ENCODE results near the gene ZNFX1.

The ZNFX1 gene

DNA sequence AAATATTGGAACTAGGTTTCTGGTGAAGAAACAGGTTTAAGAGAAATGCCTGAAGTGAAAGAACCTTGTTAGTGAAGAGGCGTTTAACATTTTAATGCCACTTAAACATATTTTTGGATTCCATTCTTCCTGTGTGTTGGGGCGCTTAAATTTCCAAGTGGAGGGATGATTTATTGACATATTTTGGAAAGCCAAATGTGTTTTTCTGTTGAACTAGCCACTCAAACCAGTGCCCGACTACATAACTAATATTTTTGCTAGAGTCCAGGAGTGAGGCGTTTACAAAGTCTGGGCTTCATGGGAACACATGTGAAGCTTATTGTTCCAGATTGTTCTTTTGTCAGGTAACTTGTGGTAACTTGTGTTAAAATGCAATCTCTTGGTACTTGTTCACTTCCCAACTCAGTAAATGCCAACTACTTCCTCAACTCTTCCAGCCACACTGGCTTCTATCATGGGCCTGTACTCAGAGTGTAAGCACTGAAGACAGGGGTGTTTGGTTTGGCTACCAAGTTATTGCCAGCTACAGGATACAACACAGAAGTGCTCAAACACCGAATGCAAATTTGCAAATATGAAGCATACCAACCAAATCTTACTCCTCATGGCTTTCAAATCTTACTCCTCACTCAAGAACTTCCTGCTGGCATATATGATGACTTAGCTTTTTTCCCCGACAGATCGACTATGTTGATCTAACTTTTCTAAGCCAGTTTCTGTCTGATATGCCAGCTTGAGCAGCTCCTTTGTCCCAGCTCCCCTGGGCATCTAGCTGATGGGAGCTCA, 2.0 kb upstream of the ZNFX1 start:
- Histone ChIP-seq H3K4me1 (ENCODE audit: control insufficient read depth, insufficient read depth, low read length, poor library complexity, severe bottlenecking) (peaks cover 10% of the 10 kb centered on the region), H3K36me3 (ENCODE audit: control insufficient read depth, insufficient read depth, low read length) (peaks cover 51% of the 10 kb centered on the region), H3K9me3 (ENCODE audit: control insufficient read depth, low read length) (peaks cover 37% of the 10 kb centered on the region), H3K4me3 (ENCODE audit: insufficient read depth, low read depth, low read length, poor library complexity, severe bottlenecking) (peak overlapping the region; percentile 94), H3K27me3 (replicated peaks; ENCODE audit: control insufficient read depth, insufficient read depth, low read length, poor library complexity, severe bottlenecking) (no peaks in the 10 kb centered on the region), H3K27ac (ENCODE audit: insufficient read depth, low read length, poor library complexity, severe bottlenecking) (peak overlapping the region; percentile 93)
- no peak for DNase-seq

- Histone ChIP-seq H3K9me3 (ENCODE audit: control insufficient read depth, low read length) (peaks cover 36% of the 10 kb centered on the region), H3K4me1 (ENCODE audit: control insufficient read depth, insufficient read depth, low read length, poor library complexity, severe bottlenecking) (peaks cover 10% of the 10 kb centered on the region), H3K36me3 (ENCODE audit: control insufficient read depth, insufficient read depth, low read length) (peaks cover 43% of the 10 kb centered on the region), H3K27me3 (replicated peaks; ENCODE audit: control insufficient read depth, insufficient read depth, low read length, poor library complexity, severe bottlenecking) (no peaks in the 10 kb centered on the region), H3K4me3 (ENCODE audit: insufficient read depth, low read depth, low read length, poor library complexity, severe bottlenecking) (peak overlapping the region; percentile 94), H3K27ac (ENCODE audit: insufficient read depth, low read length, poor library complexity, severe bottlenecking) (peak overlapping the region; percentile 93)
- DNase-seq, result peak in 1 of 3 donors; percentile 7
These were observed 1.2 kb upstream of the ZNFX1 start for GRCh38 chr20:49278818-49279676.

DNA sequence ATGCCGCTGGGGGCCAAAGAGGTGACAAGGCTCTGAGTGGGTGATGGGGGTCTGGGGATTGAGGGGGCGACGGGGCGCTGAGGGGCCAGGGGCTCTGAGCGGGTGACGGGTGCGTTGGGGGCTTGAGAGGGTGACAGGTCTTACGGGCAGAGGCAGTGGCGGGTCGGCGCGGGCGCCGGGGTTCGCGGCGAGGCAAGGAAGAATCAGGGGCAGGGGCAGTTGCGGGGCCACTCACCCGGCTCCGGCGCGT, 146 bp downstream of the ZNFX1 start:
- Histone ChIP-seq H3K4me1 (ENCODE audit: control insufficient read depth, insufficient read depth, low read length, poor library complexity, severe bottlenecking) (peaks cover 15% of the 10 kb centered on the region), H3K27me3 (replicated peaks; ENCODE audit: control insufficient read depth, insufficient read depth, low read length, poor library complexity, severe bottlenecking) (no peaks in the 10 kb centered on the region), H3K36me3 (ENCODE audit: control insufficient read depth, insufficient read depth, low read length) (peaks cover 42% of the 10 kb centered on the region), H3K4me3 (ENCODE audit: insufficient read depth, low read depth, low read length, poor library complexity, severe bottlenecking) (peak overlapping the region; percentile 94), H3K27ac (ENCODE audit: insufficient read depth, low read length, poor library complexity, severe bottlenecking) (peak overlapping the region; percentile 93), H3K9me3 (ENCODE audit: control insufficient read depth, low read length) (peaks cover 30% of the 10 kb centered on the region)
- DNase-seq, result no peak

DNA sequence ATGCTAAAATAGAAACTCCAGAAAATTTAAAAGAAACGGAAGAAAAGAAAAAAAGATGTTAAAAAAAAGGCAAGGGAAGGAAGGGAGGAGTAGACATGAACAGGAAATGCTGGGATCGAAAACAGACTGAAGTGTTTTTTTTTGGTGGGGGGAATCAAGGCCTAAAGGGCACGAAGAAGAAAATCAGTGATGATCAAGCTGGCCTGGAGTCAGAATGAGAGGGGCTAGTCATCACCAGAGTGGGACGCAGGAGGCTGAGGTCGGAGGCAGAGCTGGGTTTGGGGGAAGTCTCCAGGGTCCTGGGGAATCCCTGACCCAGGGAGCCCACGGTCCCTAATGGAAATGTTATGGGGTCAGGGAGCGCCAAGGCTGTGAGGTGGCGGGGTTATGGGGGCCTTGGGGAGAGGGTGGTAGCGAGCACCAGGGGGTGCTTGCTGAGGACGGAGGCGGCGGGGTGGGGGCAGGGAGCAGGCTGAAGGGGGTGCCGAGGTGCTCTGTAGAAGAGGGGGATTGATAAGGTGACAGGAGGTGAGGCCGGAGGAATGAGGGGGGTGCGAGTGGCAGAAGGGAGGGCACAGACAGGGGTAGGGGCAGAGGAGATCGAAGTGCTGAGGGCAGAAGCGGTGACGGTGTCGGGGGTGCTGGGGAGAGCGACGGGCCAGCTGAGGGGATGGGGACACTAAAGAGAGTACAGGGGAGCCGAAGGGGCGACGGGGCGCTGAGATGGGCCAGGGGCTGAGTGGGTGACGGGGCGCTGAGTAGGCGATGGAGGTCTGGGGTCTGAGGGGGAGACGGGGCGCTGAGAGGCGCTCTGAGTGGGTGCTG, 684 bp downstream of the ZNFX1 start:
- DNase-seq, result peak in 2 of 3 donors; percentile 8 to 11
- Histone ChIP-seq H3K27me3 (replicated peaks; ENCODE audit: control insufficient read depth, insufficient read depth, low read length, poor library complexity, severe bottlenecking) (no peaks in the 10 kb centered on the region), H3K27ac (ENCODE audit: insufficient read depth, low read length, poor library complexity, severe bottlenecking) (peak overlapping the region; percentile 93), H3K4me3 (ENCODE audit: insufficient read depth, low read depth, low read length, poor library complexity, severe bottlenecking) (peak overlapping the region; percentile 94), H3K9me3 (ENCODE audit: control insufficient read depth, low read length) (peaks cover 24% of the 10 kb centered on the region), H3K4me1 (ENCODE audit: control insufficient read depth, insufficient read depth, low read length, poor library complexity, severe bottlenecking) (peaks cover 15% of the 10 kb centered on the region), H3K36me3 (ENCODE audit: control insufficient read depth, insufficient read depth, low read length) (peaks cover 42% of the 10 kb centered on the region)

- Histone ChIP-seq H3K4me3 (ENCODE audit: insufficient read depth, low read depth, low read length, poor library complexity, severe bottlenecking) (peak overlapping the region; percentile 94), H3K9me3 (ENCODE audit: control insufficient read depth, low read length) (peaks cover 16% of the 10 kb centered on the region), H3K4me1 (ENCODE audit: control insufficient read depth, insufficient read depth, low read length, poor library complexity, severe bottlenecking) (peaks cover 19% of the 10 kb centered on the region), H3K27ac (ENCODE audit: insufficient read depth, low read length, poor library complexity, severe bottlenecking) (peak overlapping the region; percentile 93), H3K27me3 (replicated peaks; ENCODE audit: control insufficient read depth, insufficient read depth, low read length, poor library complexity, severe bottlenecking) (no peaks in the 10 kb centered on the region), H3K36me3 (ENCODE audit: control insufficient read depth, insufficient read depth, low read length) (peaks cover 39% of the 10 kb centered on the region)
- peak; percentile 26 to 38 (median 32) for DNase-seq
These were observed 1.5 kb downstream of the ZNFX1 start for GRCh38 chr20:49276161-49276960.

- Histone ChIP-seq H3K4me1 (ENCODE audit: control insufficient read depth, insufficient read depth, low read length, poor library complexity, severe bottlenecking) (peaks cover 23% of the 10 kb centered on the region), H3K9me3 (ENCODE audit: control insufficient read depth, low read length) (peaks cover 9% of the 10 kb centered on the region), H3K36me3 (ENCODE audit: control insufficient read depth, insufficient read depth, low read length) (peaks cover 39% of the 10 kb centered on the region), H3K4me3 (ENCODE audit: insufficient read depth, low read depth, low read length, poor library complexity, severe bottlenecking) (peak overlapping the region; percentile 94), H3K27me3 (replicated peaks; ENCODE audit: control insufficient read depth, insufficient read depth, low read length, poor library complexity, severe bottlenecking) (no peaks in the 10 kb centered on the region), H3K27ac (ENCODE audit: insufficient read depth, low read length, poor library complexity, severe bottlenecking) (peak overlapping the region; percentile 93)
- no peak for DNase-seq
These were observed 2.2 kb downstream of the ZNFX1 start for GRCh38 chr20:49275636-49276035.

DNA sequence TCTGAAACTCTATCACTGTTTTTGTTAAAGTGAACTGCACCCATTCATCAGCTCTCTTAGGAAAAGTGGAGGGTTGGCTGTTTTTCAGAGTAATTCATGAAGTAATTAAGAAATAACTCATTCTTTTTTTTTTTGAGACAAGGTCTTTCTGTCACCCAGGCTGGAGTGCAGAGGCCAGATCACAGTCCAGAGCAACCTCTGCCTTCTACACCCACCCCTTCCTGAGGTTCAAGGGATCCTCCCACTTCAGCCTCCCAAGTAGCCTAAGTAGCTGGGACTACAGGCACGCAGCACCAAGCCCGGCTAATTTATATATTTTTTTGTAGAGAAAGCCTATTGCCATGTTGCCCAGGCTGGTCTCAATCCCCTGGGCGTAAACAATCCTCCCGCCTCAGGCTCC, 2.6 kb downstream of the ZNFX1 start:
- no peak overlapping the region for H3K4me3 ChIP-seq (ENCODE audit: insufficient read depth, low read depth, low read length, poor library complexity, severe bottlenecking)
- peaks cover 39% of the 10 kb centered on the region for H3K36me3 ChIP-seq (ENCODE audit: control insufficient read depth, insufficient read depth, low read length)

GRCh38 chr20:49273696-49274277, 4.1 kb downstream of the ZNFX1 start:
- H3K36me3 ChIP-seq (ENCODE audit: control insufficient read depth, insufficient read depth, low read length), result peaks cover 47% of the 10 kb centered on the region

More for the DNA sequence above, 2.6 kb downstream of the ZNFX1 start:
- peak overlapping the region; percentile 93 for H3K27ac ChIP-seq (ENCODE audit: insufficient read depth, low read length, poor library complexity, severe bottlenecking)
- H3K27me3 ChIP-seq (replicated peaks; ENCODE audit: control insufficient read depth, insufficient read depth, low read length, poor library complexity, severe bottlenecking), result no peaks in the 10 kb centered on the region
- peaks cover 24% of the 10 kb centered on the region for H3K4me1 ChIP-seq (ENCODE audit: control insufficient read depth, insufficient read depth, low read length, poor library complexity, severe bottlenecking)
- H3K9me3 ChIP-seq (ENCODE audit: control insufficient read depth, low read length), result peaks cover 5% of the 10 kb centered on the region
- DNase-seq, result no peak

GRCh38 chr20:49272654-49273053, 5.2 kb downstream of the ZNFX1 start:
- Histone ChIP-seq H3K27ac (ENCODE audit: insufficient read depth, low read length, poor library complexity, severe bottlenecking) (no peak overlapping the region), H3K27me3 (replicated peaks; ENCODE audit: control insufficient read depth, insufficient read depth, low read length, poor library complexity, severe bottlenecking) (no peaks in the 10 kb centered on the region), H3K36me3 (ENCODE audit: control insufficient read depth, insufficient read depth, low read length) (peaks cover 49% of the 10 kb centered on the region), H3K9me3 (ENCODE audit: control insufficient read depth, low read length) (no peaks in the 10 kb centered on the region), H3K4me3 (ENCODE audit: insufficient read depth, low read depth, low read length, poor library complexity, severe bottlenecking) (no peak overlapping the region), H3K4me1 (ENCODE audit: control insufficient read depth, insufficient read depth, low read length, poor library complexity, severe bottlenecking) (peaks cover 22% of the 10 kb centered on the region)
- no peak for DNase-seq

More at GRCh38 chr20:49273696-49274277, 4.1 kb downstream of the ZNFX1 start:
- Histone ChIP-seq H3K27ac (ENCODE audit: insufficient read depth, low read length, poor library complexity, severe bottlenecking) (no peak overlapping the region), H3K4me3 (ENCODE audit: insufficient read depth, low read depth, low read length, poor library complexity, severe bottlenecking) (no peak overlapping the region), H3K27me3 (replicated peaks; ENCODE audit: control insufficient read depth, insufficient read depth, low read length, poor library complexity, severe bottlenecking) (no peaks in the 10 kb centered on the region), H3K9me3 (ENCODE audit: control insufficient read depth, low read length) (no peaks in the 10 kb centered on the region), H3K4me1 (ENCODE audit: control insufficient read depth, insufficient read depth, low read length, poor library complexity, severe bottlenecking) (peaks cover 20% of the 10 kb centered on the region)
- DNase-seq, result no peak
